GM21526 (cell line): ENCODE measurements around the gene NEK6.

ENCODE experiments used
- ATAC-seq: cut with Tn5 transposase; IDR thresholded peaks from one replicate; pipeline ENCODE4 v1.9.1; 2021; ENCODE audit warnings: moderate library complexity; ENCODE audit not compliant: unreplicated experiment, low FRiP score

The NEK6 gene

DNA sequence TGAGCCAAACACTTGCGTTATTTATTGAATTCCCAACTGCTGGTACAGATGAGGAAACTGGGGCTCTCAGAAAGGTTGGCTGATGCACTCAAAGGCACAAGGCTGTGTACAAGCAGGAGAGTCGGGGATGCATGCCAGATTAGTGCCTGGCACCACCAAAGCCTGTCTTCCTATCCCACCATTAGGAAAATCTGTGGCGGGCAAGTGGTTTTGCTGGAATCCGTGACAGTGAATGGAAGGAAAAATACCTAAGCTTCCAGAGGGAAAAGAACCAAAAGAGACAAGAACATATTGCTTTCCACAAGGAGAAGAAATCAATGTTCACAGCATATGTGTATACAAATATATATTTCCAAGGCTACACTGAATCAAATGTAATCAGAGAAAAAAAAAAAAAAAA lies 106.4 kb downstream of the NEK6 start:
- no peak for ATAC-seq

DNA sequence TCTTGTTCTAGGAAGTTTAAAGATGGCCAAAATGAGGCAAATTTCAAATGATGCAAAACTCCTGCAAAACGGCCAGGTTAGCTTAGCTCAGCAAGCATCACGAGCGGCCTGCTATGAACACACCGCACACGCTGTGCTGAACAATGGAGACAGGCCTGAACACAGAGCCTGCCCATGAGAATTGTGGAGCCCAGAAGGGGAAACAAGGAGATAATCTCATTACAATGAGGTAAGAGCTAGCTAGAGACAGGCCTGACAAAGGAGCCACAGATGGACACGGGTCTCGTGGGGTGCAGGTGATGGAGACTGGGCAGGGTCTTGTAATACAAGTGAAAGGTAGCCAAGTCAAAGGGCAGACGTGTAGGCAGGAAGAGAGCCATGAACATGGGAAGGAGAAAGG lies 107.3 kb downstream of the NEK6 start:
- ATAC-seq = no peak

DNA sequence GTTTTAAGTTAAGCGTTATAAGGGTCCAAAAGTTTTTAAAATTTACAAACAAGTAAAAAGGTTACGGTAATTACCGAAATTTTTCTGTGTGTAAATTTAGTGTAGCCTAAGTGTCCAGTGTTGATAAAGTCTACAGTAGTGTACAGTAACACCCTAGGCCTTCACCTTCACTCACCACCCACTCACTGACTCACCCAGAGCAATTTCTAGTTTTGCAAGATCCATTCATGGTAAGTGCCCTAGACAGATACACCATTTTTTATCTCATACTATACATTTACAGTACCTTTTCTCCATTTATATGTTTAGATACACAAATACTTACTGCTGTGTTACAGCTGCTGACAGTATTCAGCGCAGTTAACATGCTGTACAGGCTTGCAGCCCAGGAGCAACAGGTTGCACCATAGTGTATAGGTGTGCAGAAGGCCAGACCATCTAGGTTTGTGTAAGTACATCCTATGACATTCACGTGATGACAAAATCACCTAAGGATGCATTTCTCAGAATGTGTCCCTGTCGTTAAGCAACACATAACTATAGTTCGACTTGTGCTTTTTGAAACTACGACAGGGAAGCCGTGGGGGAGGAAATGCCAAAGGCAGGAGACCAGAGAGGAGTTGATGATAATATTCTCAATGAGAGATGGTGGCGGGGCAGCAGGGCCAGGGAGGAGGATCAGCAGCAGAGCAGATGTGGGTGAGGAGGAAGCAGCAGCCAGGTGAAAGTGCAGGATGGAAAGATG lies 108.9 kb downstream of the NEK6 start:
- ATAC-seq = no peak

DNA sequence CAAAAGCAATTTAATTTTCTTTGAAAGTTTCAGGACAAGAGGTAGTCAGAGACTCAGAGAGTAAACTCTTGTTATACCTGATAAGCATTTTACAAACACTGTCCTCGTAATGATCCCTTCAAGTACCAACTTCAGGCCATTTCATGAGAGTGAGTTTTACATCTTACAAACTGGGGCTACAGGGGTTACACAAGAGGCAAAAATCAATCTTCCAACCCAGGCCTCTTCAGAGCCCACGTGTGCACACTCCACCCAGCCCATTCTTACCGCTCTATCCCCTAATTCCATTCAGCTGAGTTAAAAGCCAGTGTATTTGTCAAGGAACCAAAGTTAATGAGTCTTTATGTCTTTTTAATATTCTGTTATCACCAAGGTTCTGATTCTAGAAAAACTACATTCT lies 110.9 kb downstream of the NEK6 start:
- ATAC-seq = no peak

DNA sequence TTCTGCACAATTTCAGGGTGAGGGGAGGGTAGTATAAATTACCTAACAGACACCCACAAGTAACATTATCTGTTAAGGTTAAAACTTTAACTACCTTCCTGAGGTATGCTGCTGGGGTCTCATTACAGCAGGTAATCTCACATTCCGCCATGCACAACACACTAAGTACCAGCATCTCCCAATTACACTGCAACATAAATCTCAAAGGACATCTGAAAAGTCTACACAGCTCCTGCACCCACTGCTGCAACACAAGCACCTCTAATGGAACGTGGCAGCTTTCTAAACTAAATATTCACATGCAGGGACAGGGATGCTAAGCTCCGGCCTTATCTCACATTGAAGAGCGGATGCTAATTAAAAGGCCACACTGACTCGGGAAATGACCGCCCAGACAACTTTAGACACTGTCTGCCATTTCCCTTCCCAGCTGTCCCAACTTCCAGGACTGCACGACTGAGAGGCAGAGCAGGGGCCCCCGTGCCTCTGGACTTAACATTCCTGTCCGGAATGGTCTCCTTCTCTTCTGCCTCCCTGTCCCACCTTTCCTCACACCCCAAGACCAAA lies 111.6 kb downstream of the NEK6 start:
- ATAC-seq = no peak

DNA sequence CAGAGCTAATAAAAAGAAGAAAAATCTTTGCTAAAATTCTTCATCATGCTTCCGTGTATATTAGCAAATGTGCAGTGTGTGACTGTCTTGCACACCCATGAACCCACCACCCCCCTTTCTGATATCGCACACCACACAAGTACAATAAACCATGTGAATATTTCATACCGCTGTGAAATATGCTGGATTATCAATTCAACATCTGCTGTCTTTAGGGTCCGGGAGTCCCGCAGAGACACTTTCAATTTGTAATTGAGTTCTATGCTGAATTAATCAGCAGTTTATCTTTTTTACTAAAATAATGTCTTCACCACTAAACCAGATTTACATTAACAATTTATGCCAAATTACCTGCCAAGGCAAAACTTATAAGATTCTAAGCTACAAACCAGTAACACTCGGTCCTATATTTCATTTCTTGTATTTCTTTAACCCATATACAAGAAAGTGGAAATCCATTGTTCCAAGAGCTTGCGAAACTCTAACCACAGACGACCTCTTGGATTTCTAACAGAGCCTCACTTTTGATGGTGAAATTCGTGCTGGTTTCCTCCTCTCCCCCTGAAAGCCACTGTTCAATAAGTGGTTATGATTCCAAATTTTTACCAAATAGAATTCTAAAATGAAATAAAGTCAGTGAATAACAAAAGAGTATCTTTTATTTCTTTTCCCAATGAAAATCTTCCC lies 113.3 kb downstream of the NEK6 start:
- ATAC-seq = no peak

DNA sequence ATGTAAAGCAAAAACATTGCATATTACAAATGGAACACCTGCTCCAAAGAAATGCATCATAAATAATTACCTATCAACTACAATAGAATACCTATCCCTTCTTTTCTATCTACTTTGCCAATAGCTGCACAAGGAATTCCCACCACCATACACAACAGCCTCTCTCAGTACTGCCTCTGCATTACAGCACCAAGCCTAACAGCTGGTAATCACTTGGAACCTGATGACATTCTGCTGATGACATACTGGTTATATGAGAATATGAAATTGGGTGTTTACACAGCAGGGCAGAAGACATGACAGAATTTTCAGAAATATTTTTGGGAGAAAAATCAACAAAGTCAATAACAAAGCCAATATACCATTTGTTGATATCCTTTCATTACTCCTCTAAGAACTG lies 114.3 kb downstream of the NEK6 start:
- ATAC-seq = no peak

DNA sequence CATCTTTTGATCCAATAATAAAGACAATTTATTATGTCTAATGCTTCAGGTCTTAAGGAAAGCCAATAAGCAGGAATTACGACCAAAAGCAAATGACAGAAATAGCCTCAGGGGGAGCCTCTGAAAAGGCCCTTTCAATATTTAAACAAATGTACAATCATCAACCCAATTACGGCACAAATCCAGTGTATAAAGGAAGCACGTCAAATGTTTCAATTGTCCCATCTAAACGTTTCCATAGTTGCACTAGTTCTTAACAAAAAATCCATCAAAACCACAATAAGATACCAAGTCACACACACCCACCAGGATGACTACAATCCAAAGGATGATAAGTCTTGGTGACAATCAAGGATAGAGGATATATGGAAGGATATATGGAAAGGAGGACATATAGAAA lies 115.6 kb downstream of the NEK6 start:
- ATAC-seq = no peak

DNA sequence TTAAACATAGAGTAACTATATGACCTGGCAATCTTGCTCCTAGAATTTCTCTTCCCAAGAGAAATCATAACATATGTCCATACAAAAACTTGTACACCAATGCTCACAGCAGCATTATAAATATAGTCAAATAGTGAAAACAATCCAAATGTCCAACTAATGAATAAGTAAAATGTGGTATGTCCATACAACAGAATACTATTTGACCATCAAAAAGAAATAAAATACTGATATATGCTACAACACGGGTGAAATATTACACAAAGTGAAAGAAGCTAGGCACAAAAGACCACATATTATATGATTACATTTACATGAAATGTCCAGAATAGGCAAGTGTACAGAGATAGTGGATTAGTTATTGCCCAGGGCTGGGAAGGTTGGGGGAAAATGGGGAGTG lies 116.1 kb downstream of the NEK6 start:
- no peak for ATAC-seq

DNA sequence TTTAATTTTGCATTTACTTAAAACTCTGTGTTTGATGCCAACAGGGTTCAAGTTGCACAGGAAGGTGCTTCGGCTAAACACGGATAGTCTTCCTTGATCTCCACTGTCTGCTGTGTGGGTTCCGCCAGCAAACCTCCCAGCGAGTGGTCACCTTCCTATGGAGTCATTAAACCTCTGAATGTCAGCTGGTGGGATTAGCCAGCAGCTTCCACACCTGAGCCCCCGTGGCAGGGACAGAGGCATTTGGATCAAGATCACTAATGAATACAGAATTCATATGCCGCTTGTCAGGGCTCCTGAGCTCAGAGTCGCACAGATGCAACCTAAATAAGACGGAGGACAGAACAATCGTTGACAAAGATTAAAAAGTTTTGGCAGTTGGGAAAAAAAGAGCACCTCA lies 118.0 kb downstream of the NEK6 start:
- ATAC-seq = no peak

DNA sequence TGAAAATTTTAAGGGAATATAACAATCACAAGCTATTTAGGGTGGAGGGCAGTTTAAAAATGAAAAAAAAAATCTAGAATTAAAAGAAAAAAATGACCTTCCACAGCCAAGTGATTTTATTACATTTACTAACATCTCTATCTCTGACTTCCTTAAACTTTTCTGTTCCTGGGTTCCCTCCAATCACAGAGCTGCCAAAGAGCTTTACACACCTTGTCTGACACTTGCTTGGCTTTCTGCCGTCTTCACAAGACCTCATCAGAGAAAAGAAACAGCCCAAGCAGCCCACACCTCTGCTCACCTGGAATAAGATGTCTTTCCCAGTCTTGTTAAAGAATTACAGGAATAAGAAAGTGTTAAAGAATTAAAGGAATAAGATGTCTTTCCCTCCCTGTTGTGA lies 118.6 kb downstream of the NEK6 start:
- ATAC-seq = no peak

DNA sequence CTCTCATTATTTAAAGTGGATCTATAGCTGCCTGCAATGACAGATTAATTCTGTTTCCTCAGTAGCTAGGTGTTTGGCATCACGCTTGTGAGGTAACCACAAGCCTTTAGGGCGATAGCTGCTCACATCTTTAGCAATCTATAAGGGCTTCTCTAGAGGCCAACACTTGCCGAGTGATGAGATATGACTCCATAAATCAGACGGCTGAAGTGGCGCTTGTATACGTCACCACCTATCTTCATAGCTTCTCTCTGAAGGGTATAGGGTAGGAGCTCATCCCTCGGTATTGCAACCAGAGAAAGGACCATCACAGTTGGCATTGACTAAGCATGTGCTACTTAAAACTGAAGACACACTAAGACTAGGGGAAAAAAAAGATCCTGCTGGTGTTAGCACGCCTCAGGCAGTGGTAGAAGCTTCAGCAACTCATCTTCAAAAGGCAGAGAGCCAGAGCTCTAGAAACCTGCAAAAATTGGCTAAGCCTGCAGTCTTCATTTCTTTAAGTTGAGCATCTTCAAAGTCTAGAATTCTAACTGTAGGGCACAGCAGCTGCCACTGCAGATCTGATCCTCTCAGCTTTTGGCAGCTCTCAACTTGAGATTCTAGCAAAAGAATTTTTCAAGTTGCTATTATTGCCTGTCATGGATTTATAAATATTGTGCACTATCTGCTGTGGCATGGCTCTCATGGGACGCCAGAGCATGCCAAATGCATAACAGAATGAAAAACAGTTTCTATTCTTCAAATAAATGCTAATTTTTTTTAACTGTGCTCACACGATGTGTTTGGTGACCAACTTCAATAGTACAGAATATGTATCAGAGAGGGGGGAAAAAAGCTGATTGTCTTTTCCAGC lies 120.0 kb downstream of the NEK6 start:
- no peak for ATAC-seq

DNA sequence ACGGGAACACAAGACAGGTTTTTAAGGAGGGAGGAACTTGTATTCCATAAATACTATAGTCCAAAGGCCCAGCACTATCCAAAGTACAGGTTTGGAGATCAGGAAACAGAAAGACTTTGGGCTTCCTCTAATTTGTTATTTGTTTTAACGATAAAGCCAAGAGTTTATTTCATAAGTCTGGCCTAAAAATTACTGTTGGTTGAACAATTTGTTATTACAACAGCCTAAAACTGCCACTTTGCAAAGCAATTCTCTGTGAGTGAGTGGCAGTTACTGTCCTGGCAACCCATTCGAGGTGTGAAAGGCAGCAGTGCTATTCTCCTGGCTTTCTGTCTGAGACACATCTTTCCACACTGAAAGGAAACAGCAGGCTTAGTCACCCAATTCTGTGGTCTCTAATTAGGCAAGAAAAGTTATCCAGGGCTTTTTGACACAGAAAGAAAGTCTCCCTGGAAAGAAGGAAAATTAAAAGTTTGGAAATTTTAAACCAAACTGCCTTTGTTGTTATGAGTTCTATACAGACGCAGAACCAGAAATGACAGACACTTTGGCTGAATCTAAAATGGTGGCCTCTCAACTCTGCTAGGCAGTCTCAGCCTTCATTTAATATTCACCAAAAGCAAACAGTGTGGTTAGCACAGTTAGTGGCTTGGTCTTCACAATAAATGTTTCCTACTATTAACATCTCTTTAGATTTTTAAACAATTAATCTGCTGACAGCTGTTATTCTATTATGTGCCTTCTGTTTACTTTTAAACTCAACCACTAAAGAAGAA lies 123.6 kb downstream of the NEK6 start:
- ATAC-seq = no peak

DNA sequence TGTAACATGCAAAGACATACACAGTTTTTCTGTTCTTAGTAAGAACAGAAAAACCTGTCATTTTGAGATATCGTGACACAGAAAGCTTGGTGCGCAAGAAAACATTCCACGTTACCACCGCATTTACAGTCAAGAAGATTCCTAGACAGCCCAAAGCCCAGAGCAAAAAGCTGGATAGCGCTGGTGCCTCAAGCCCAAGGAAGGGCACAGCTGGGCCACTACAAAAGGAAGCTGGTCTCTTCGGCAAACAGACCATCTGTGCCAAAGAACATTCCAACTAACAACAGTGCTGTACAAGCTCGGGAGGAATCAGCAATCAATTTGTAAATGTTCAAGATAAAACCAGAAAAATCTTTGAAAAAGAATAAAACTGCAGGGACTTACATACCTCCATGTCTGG lies 126.5 kb downstream of the NEK6 start:
- no peak for ATAC-seq

DNA sequence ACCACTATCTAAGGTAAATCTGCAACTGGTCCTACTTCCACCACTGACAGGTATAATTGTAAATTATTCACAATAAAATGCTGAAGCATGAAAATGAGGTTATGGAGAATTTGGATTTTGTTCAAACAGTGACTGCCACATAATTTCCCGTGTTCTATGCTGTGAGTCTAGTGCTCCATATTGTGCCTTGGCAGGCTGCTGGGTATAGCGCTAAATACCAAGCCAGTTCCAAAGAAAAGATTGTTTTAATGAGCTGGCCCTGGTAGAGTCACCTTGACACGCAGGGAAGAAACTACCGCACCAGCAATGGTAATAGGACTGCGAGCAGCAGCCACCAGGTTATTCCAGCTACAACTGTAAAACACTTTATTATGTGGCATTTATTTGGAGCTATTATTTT lies 127.1 kb downstream of the NEK6 start:
- ATAC-seq = no peak

DNA sequence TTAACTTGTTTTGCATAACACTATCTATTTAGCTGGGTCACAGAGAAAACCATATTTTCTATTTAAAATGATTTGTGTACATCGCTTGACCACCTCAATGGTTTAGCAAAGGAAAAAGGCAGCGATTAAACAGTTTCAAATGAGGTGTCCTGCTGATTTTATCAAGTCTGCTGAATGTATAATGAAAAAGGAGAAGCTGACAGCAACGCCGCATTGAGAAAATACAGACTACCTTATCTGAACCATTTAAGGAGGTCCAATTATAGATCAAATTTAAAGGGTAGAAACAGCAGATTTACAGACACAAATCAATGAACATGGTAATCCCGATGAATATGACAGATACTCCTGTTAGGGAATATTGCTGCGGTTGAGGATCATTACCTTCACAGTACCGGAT lies 127.9 kb downstream of the NEK6 start:
- ATAC-seq = no peak

DNA sequence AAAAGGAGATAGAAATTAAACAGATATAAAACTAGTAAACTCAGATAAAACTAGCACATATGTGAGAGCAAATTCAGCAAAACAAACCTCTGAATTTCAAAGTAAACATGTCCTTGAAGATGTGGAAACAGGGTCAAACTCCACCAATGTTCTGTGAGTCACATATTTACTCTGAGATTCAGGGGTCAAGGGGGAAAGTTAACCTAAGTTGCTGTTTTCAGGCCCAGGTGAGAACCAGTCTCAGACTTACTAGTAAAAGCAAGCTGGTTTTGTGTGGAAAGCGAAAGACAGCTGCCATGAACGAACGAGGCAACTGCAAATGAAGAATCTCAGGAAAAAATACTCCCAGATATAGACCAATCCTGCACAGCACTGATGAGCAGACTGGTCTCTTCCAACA lies 128.5 kb downstream of the NEK6 start:
- ATAC-seq = no peak

DNA sequence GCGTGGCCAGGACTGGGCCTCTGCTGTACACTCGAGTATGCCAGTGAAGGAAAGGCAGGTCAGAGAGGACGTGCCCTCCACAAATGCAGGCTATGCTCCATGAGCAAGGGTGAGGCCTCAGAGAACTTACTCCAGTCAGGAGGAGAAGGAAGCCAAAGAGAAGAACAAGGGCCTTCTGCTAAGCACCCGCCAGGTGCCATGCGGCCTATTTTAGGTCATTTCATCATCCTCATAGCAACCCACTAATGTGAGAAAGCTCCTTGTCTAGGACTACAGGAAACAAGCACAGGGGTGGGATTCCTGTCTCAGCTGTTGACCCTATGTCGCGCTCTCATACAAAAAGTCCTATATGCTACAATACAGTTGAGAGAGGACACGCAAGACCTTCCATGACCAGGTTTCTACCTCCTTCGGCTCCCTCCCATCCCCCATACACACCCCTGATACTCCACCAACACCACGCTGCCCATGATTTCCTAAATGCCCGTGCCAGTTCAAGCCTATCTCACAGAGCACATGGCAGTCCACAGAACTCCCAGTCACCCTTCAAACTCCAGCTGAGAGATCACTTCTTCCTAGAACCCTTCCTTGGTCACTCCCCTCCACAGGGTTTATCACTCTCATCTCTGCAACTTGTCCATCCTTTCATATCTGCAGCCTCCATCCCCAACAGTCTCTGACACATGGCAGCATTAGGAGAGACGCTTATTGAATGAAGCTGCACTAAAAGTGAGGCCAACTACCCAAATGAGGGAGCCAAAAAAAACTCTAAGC lies 130.7 kb downstream of the NEK6 start:
- no peak for ATAC-seq

DNA sequence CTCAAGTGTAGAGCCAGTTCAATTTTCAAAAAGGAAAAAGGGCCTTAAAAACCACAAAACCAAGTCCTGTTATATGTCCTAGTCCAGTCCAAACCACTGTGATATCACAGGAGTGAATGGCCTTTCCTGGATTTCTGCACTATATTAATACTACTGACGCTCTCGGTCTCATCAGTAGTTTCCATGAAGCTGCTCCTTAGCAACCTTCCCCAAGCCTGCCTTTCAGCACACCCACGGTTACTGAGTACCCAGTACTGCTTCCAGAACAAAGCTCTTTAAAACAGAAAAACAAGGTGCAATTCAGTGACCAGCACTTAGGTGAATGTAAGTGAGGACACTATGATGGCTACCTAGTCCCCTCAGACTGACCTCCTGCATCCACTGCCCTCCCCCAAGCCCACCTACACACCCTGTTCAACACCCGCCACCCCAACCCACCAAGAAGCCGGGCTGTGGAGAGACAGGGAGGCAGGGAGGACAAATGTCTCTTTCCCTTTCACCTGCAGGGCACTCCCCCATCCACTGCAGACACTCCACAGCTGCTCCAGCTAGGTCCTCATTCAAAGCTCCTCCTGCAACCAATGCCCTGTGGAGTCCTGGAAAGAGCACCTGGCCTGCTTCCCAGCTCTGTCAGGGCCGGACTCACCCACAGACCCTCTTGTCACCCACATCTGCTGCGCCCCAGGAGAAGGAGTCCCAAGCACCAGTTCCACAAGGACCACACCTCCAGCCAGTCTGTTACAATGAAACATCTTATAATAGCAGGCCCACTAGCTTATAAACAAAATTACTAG lies 131.6 kb downstream of the NEK6 start:
- ATAC-seq = no peak
